Measurements from ENCODE around the gene FHIT. TPM values are rescaled to one million over a fixed set of nuclear protein-coding genes. Genes with fewer than 3 reads are reported as not detected.

Gene FHIT
- total and polyA plus RNA-seq, 4 donors = 2.6 to 21.3 (median 8.7) TPM

DNA sequence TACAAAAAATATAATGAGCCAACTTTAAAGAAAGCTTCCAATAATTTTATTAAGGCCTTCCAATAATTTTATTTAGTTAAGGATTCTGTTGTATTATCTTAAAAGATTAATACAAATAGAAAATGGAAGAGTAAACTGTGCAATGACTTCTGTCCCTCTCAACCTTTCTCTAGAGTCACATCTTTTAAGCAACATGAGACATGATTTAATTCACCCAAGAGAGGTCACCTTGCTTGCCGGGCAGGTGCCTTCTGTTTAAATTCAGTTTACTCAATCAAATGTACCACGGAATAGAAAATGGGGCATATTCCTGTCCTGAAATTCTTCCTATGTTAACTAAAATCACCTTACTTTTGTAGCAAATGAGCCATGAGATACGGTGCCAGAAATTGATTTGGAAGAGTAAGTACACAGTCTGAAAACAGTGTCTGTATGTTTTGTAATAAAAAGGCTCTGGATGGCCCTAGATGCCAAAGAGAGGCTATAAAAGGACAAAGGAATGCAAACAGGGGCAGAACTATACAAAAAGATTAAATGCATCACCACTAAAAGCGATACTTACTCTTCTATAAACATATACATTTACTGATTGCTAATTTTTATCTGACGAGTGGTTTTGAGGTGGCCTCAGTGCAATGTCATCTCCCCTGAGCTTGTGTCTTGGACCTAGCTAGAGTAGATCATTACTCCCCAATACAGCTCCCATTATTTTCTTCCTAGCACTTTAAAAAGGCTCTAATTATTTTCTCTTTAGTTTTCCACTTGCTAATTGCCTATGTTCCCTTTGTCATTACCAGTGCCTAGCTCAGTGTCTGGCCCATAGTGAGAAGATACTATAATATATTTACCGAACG, 134.0 kb downstream of the FHIT start:
- Histone ChIP-seq H3K27ac (ENCODE audit: low read depth in 1 of 2, low read length in 1 of 2) (no peak overlapping the region), H3K4me1 (ENCODE audit: control insufficient read depth in 5 of 5, insufficient read depth in 5 of 5, low read length in 5 of 5) (peaks cover 0 to 3% (median 0%) of the 10 kb centered on the region in 5 donors), H3K36me3 (ENCODE audit: control insufficient read depth in 4 of 4, insufficient read depth in 4 of 4, low read length in 4 of 4) (no peaks in the 10 kb centered on the region), H3K9me3 (ENCODE audit: control insufficient read depth in 4 of 4, insufficient read depth in 3 of 4, low read length in 3 of 4) (peaks cover 0 to 5% (median 0%) of the 10 kb centered on the region in 4 donors), H3K27me3 (ENCODE audit: control insufficient read depth in 3 of 3, insufficient read depth in 3 of 3, low read length in 2 of 3) (no peaks in the 10 kb centered on the region), H3K9ac (ENCODE audit: insufficient read depth in 1 of 2, low read length in 2 of 2) (no peak overlapping the region), H3K4me3 (no peak overlapping the region)
- WGBS, 2 donors = 85 to 93% methylated on average over 7 of the region's 7 CpGs
- TF ChIP-seq CTCF (IDR thresholded peaks at IDR 0.05; ENCODE audit: control extremely low read depth, extremely low read depth) = no peak
- ATAC-seq (ENCODE audit: insufficient read depth, low FRiP score) (no peak), DNase-seq (no peak)

GRCh38 chr3:61114316-61114953, 136.8 kb downstream of the FHIT start:
- H3K9me3 ChIP-seq (ENCODE audit: control insufficient read depth in 4 of 4, insufficient read depth in 3 of 4, low read length in 3 of 4) = no peaks in the 10 kb centered on the region
- H3K27ac ChIP-seq (ENCODE audit: low read depth in 1 of 2, low read length in 1 of 2) = no peak overlapping the region
- H3K9ac ChIP-seq (ENCODE audit: insufficient read depth in 1 of 2, low read length in 2 of 2) = no peak overlapping the region
- 63 to 78% methylated on average over 4 of the region's 4 CpGs for WGBS, 2 donors
- peaks cover 0 to 3% (median 0%) of the 10 kb centered on the region in 5 donors for H3K4me1 ChIP-seq (ENCODE audit: control insufficient read depth in 5 of 5, insufficient read depth in 5 of 5, low read length in 5 of 5)
- no peaks in the 10 kb centered on the region for H3K36me3 ChIP-seq (ENCODE audit: control insufficient read depth in 4 of 4, insufficient read depth in 4 of 4, low read length in 4 of 4)
- no peaks in the 10 kb centered on the region for H3K27me3 ChIP-seq (ENCODE audit: control insufficient read depth in 3 of 3, insufficient read depth in 3 of 3, low read length in 2 of 3)
- ATAC-seq (ENCODE audit: insufficient read depth, low FRiP score) (no peak), DNase-seq (no peak)
- no peak overlapping the region for H3K4me3 ChIP-seq
- no peak for TF ChIP-seq CTCF (IDR thresholded peaks at IDR 0.05; ENCODE audit: control extremely low read depth, extremely low read depth)

- no peak for TF ChIP-seq CTCF (IDR thresholded peaks at IDR 0.05; ENCODE audit: control extremely low read depth, extremely low read depth)
- WGBS, 2 donors = 94 to 96% methylated on average over 4 of the region's 4 CpGs
- Histone ChIP-seq H3K4me1 (ENCODE audit: control insufficient read depth in 5 of 5, insufficient read depth in 5 of 5, low read length in 5 of 5) (peaks cover 0 to 3% (median 0%) of the 10 kb centered on the region in 5 donors), H3K4me3 (no peak overlapping the region), H3K9me3 (ENCODE audit: control insufficient read depth in 4 of 4, insufficient read depth in 3 of 4, low read length in 3 of 4) (no peaks in the 10 kb centered on the region), H3K36me3 (ENCODE audit: control insufficient read depth in 4 of 4, insufficient read depth in 4 of 4, low read length in 4 of 4) (no peaks in the 10 kb centered on the region), H3K27me3 (ENCODE audit: control insufficient read depth in 3 of 3, insufficient read depth in 3 of 3, low read length in 2 of 3) (no peaks in the 10 kb centered on the region), H3K9ac (ENCODE audit: insufficient read depth in 1 of 2, low read length in 2 of 2) (no peak overlapping the region), H3K27ac (ENCODE audit: low read depth in 1 of 2, low read length in 1 of 2) (no peak overlapping the region)
- DNase-seq (no peak), ATAC-seq (ENCODE audit: insufficient read depth, low FRiP score) (no peak)
These were observed 139.4 kb downstream of the FHIT start for GRCh38 chr3:61111825-61112224.

Data from lung (tissue), 12 donors.